Nephron (organoid): ENCODE results near the gene PPP4C.

Experiments used
- H3K27ac Mint-ChIP-seq, 3 experiments: 2 replicates each; pipeline ENCODE4 v1.8.0; 2020; ENCODE audit warnings: mixed read lengths in 3 of 3, mild to moderate bottlenecking in 2 of 3, moderate library complexity in 1 of 3
- H3K27me3 Mint-ChIP-seq: 2 replicates; pipeline ENCODE4 v1.8.0; 2021; ENCODE audit warnings: low read depth, mild to moderate bottlenecking, moderate library complexity, mixed read lengths
- H3K36me3 Mint-ChIP-seq: 2 replicates; pipeline ENCODE4 v1.8.0; 2020; ENCODE audit warnings: low read depth, mixed read lengths
- H3K4me1 Mint-ChIP-seq: 2 replicates; pipeline ENCODE4 v1.8.0; 2020; ENCODE audit warnings: mixed read lengths
- H3K4me3 Mint-ChIP-seq, 3 experiments: 2 replicates each; pipeline ENCODE4 v1.8.0; 2020; ENCODE audit warnings: mild to moderate bottlenecking in 3 of 3, mixed read lengths in 3 of 3, moderate library complexity in 2 of 3
- H3K9me3 Mint-ChIP-seq: 2 replicates; pipeline ENCODE4 v1.8.0; 2020; ENCODE audit warnings: mixed read lengths
- CTCF ChIP-seq, 3 experiments: fragments of 200-600 bp; sonication (generic); IDR thresholded peaks; one replicate each; pipeline ENCODE4 v1.5.0; 2021; ENCODE audit warnings: antibody characterized with exemption in 3 of 3; ENCODE audit not compliant: unreplicated experiment in 3 of 3

Gene PPP4C

GRCh38 chr16:30075503-30076275, at the start of gene PPP4C:
Gene PPP4C, plus strand, starts transcription at chr16:30075994. Its CDS starts 384 bp downstream, at chr16:30076378.
- no peaks in the 10 kb centered on the region for H3K9me3 Mint-ChIP-seq
- H3K27me3 Mint-ChIP-seq: no peaks in the 10 kb centered on the region
- peak in 1 of 3 experiments; percentile 12 for TF ChIP-seq CTCF (IDR thresholded peaks at IDR 0.05; ENCODE audit: unreplicated experiment in 3 of 3)
- H3K36me3 Mint-ChIP-seq: peaks cover 47% of the 10 kb centered on the region
- H3K4me1 Mint-ChIP-seq: peaks cover 19% of the 10 kb centered on the region
- H3K27ac Mint-ChIP-seq: peak within 1 kb of the TSS; percentile 92 to 98 (median 96)
- peak within 1 kb of the TSS; percentile 95 to 98 (median 97) for H3K4me3 Mint-ChIP-seq

GRCh38 chr16:30026449-30026848, 49.3 kb upstream of the PPP4C start:
- no peaks in the 10 kb centered on the region for H3K36me3 Mint-ChIP-seq

GRCh38 chr16:30027588-30028437, 48.0 kb upstream of the PPP4C start:
- H3K4me1 Mint-ChIP-seq: peaks cover 19% of the 10 kb centered on the region
- no peaks in the 10 kb centered on the region for H3K36me3 Mint-ChIP-seq
- no peak overlapping the region for H3K4me3 Mint-ChIP-seq
- H3K9me3 Mint-ChIP-seq: no peaks in the 10 kb centered on the region
- no peak for TF ChIP-seq CTCF (IDR thresholded peaks at IDR 0.05; ENCODE audit: unreplicated experiment in 3 of 3)
- no peak overlapping the region for H3K27ac Mint-ChIP-seq
- H3K27me3 Mint-ChIP-seq: peaks cover 47% of the 10 kb centered on the region

More at GRCh38 chr16:30026449-30026848, 49.3 kb upstream of the PPP4C start:
- Mint-ChIP-seq H3K27ac (no peak overlapping the region), H3K4me1 (peaks cover 14% of the 10 kb centered on the region), H3K27me3 (peaks cover 40% of the 10 kb centered on the region), H3K4me3 (no peak overlapping the region), H3K9me3 (no peaks in the 10 kb centered on the region)
- TF ChIP-seq CTCF (IDR thresholded peaks at IDR 0.05; ENCODE audit: unreplicated experiment in 3 of 3): no peak

GRCh38 chr16:30028438-30029076, 47.2 kb upstream of the PPP4C start:
- no peaks in the 10 kb centered on the region for H3K36me3 Mint-ChIP-seq
- peaks cover 53% of the 10 kb centered on the region for H3K27me3 Mint-ChIP-seq
- H3K27ac Mint-ChIP-seq: no peak overlapping the region
- no peak for TF ChIP-seq CTCF (IDR thresholded peaks at IDR 0.05; ENCODE audit: unreplicated experiment in 3 of 3)
- H3K4me1 Mint-ChIP-seq: peaks cover 19% of the 10 kb centered on the region
- H3K4me3 Mint-ChIP-seq: no peak overlapping the region
- H3K9me3 Mint-ChIP-seq: no peaks in the 10 kb centered on the region

- Mint-ChIP-seq H3K27ac (no peak overlapping the region), H3K4me1 (peaks cover 19% of the 10 kb centered on the region), H3K4me3 (peak overlapping the region; percentile 45 to 73 (median 46)), H3K27me3 (peaks cover 61% of the 10 kb centered on the region), H3K36me3 (no peaks in the 10 kb centered on the region), H3K9me3 (no peaks in the 10 kb centered on the region)
- TF ChIP-seq CTCF (IDR thresholded peaks at IDR 0.05; ENCODE audit: unreplicated experiment in 3 of 3): no peak
These were observed 45.6 kb upstream of the PPP4C start for GRCh38 chr16:30030011-30030685.
